Caco-2 (cell line): Measurements from ENCODE around the gene PTPN23. TPM values are rescaled to one million over a fixed set of nuclear protein-coding genes. Genes with fewer than 3 reads are reported as not detected.
A peak's percentile ranks its signal among the peaks of the same experiment; 100 is the strongest.

Source experiments
- BruUV-seq: library from RNA; stranded (reverse); fragments of 400-500 nt; replicated peaks from 2 replicates; lab custom pipeline; 2021; lab: Mats Ljungman, UMichigan
- CTCF ChIA-PET: fragments of 300-600 bp; sonication (Branson Sonifier 250); formaldehyde crosslinking; loops from one replicate; lab custom pipeline; 2022; ENCODE audit warnings: antibody characterized with exemption; lab: Charles Lee
- POLR2A ChIA-PET: fragments of 300-600 bp; sonication (Branson Sonifier 250); formaldehyde crosslinking; loops from one replicate; lab custom pipeline; 2022; ENCODE audit warnings: antibody characterized with exemption; lab: Charles Lee
- DNase-seq, 2 experiments: peaks; one replicate each; pipeline versions ENCODE4 v3.0.0 to v3.0.0-alpha.2; 2020 to 2022
- H3K27me3 ChIP-seq: replicated peaks from 2 replicates; pipeline ENCODE4 v1.6.0; 2011; ENCODE audit warnings: low read length; ENCODE audit not compliant: control insufficient read depth, insufficient read depth
- H3K36me3 ChIP-seq: 2 replicates; pipeline ENCODE4 v1.5.1; 2011; ENCODE audit warnings: low read length; ENCODE audit not compliant: control insufficient read depth, insufficient read depth
- H3K4me1 ChIP-seq: fragments of 250-450 bp; sonication (Bioruptor Pico); 2 replicates; pipeline ENCODE4 v1.5.1; 2020; ENCODE audit warnings: mild to moderate bottlenecking
- H3K4me3 ChIP-seq: 2 replicates; pipeline ENCODE4 v1.5.1; 2011; ENCODE audit warnings: low read depth, mild to moderate bottlenecking, control low read depth, low read length
- H3K9me3 ChIP-seq: fragments of 250-450 bp; sonication (Bioruptor Pico); 2 replicates; pipeline ENCODE4 v1.5.1; 2020; ENCODE audit warnings: mild to moderate bottlenecking, moderate library complexity
- H3K27ac Mint-ChIP-seq: one replicate; pipeline ENCODE4 v1.8.0; 2022; ENCODE audit warnings: mixed read lengths; ENCODE audit not compliant: unreplicated experiment
- H3K27me3 Mint-ChIP-seq: one replicate; pipeline ENCODE4 v1.8.0; 2022; ENCODE audit warnings: mixed read lengths; ENCODE audit not compliant: insufficient read depth, unreplicated experiment
- H3K36me3 Mint-ChIP-seq: one replicate; pipeline ENCODE4 v1.8.0; 2022; ENCODE audit warnings: mild to moderate bottlenecking, mixed read lengths; ENCODE audit not compliant: insufficient read depth, unreplicated experiment
- H3K4me1 Mint-ChIP-seq: one replicate; pipeline ENCODE4 v1.8.0; 2022; ENCODE audit warnings: low read depth, mixed read lengths; ENCODE audit not compliant: unreplicated experiment
- H3K4me3 Mint-ChIP-seq: one replicate; pipeline ENCODE4 v1.8.0; 2022; ENCODE audit warnings: mild to moderate bottlenecking, moderate library complexity, mixed read lengths; ENCODE audit not compliant: unreplicated experiment
- H3K9me3 Mint-ChIP-seq: one replicate; pipeline ENCODE4 v1.8.0; 2022; ENCODE audit warnings: mixed read lengths; ENCODE audit not compliant: unreplicated experiment
- intact Hi-C: fragments of 100-400 bp; cut with micrococcal nuclease; formaldehyde crosslinking; loops from one replicate; pipeline ENCODE4 v1.10.0; 2022; ENCODE audit not compliant: unreplicated experiment
- total RNA-seq: library from RNA; stranded (reverse); gene quantifications from 2 replicates; pipeline ENCODE4 v1.2.3, GENCODE V29; 2022
- TF ChIP-seq, protein P1 (sequence below), 2 experiments: fragments of 200-600 bp in 1 of 2; IDR thresholded peaks; 1 replicate in 1 of 2; 2 replicates in 1 of 2; pipeline versions ENCODE4 v1.5.1 to v1.8.0; 2011 to 2022; ENCODE audit warnings: antibody characterized with exemption in 1 of 2, control low read depth in 1 of 2, inconsistent platforms in 1 of 2, low read depth in 1 of 2, low read length in 1 of 2, mild to moderate bottlenecking in 1 of 2, moderate library complexity in 1 of 2; ENCODE audit not compliant: insufficient read depth in 1 of 2, severe bottlenecking in 1 of 2, unreplicated experiment in 1 of 2

Gene PTPN23
- total RNA-seq, 1 experiment from 2014 or later, result 49.6 TPM

DNA sequence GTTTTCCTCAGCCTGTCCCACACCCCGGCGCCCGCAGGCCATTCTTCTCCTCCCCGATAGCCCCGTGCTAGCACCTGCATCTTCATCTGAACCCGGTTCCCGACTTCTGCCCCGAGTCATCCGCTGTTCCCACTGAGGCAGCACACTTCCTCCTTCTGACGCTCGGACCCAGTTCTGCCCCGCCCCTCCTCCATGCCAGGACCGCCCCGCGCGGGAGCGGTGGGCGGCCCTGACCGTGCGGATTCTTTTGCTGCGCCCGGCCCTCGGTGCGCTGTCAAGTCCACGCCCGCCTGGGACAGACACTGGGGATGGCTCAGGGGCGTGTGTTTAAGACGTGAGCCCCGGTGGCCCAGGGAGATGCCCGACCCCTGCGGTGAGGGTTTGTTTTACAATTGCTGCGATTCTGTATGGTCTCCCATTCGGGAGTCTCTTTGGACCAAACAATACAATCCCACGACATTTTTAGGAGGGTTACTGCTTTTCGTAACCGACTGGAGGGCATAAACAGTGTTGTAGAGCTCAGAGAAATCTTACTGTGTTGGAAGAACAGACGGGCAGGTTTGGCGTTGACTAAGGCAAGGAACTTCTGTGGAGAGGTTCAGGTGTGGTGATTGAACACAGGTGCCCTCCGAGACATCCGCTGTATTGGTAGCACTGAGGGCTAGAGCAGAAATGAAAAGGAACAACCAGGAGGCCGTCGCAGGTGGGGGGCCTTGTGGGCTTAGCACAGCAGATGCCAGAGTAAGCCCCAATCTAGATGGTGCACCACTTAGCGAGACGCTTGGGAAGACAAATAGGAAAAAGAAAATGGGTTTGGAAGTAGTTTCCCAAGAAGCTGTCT lies 716 bp downstream of the PTPN23 start:
- TF ChIP-seq, protein P1, sequence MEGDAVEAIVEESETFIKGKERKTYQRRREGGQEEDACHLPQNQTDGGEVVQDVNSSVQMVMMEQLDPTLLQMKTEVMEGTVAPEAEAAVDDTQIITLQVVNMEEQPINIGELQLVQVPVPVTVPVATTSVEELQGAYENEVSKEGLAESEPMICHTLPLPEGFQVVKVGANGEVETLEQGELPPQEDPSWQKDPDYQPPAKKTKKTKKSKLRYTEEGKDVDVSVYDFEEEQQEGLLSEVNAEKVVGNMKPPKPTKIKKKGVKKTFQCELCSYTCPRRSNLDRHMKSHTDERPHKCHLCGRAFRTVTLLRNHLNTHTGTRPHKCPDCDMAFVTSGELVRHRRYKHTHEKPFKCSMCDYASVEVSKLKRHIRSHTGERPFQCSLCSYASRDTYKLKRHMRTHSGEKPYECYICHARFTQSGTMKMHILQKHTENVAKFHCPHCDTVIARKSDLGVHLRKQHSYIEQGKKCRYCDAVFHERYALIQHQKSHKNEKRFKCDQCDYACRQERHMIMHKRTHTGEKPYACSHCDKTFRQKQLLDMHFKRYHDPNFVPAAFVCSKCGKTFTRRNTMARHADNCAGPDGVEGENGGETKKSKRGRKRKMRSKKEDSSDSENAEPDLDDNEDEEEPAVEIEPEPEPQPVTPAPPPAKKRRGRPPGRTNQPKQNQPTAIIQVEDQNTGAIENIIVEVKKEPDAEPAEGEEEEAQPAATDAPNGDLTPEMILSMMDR (IDR thresholded peaks at IDR 0.05; ENCODE audit: insufficient read depth in 1 of 2, low read depth in 1 of 2, low read length in 1 of 2, severe bottlenecking in 1 of 2, unreplicated experiment in 1 of 2), result no peak
- DNase-seq, result peak; percentile 87 to 89
- Mint-ChIP-seq H3K4me1 (peaks cover 28% of the 10 kb centered on the region), H3K36me3 (peaks cover 49% of the 10 kb centered on the region), H3K27me3 (no peaks in the 10 kb centered on the region), H3K27ac (peak overlapping the region; percentile 97), H3K4me3 (peak overlapping the region; percentile 89), H3K9me3 (no peaks in the 10 kb centered on the region)
- peaks cover 33% of the 10 kb centered on the region for H3K4me1 ChIP-seq
- H3K36me3 ChIP-seq, result peaks cover 1% of the 10 kb centered on the region; the same call in 1 of the 2 replicates
- H3K27me3 ChIP-seq, result no peaks in the 10 kb centered on the region
- no peaks in the 10 kb centered on the region for H3K9me3 ChIP-seq
- ChIA-PET CTCF (interaction anchor here (0.9 to 1.3 kb wide), 4 partner anchors 13 to 131 kb away, joined by 3 to 5 read pairs (median 4); partner anchors contain the start of gene SCAP), POLR2A (interaction anchor here (1.0 to 1.5 kb wide), 4 partner anchors 13 to 99 kb away, joined by 3 to 15 read pairs (median 4); partner anchors contain the start of gene KLHL18)
- peak overlapping the region; percentile 76 for H3K4me3 ChIP-seq
- intact Hi-C loops, result loop anchor here (10.0 kb wide), 1 partner anchor 97 kb away; the partner anchor contains the start of genes KIF9 and KLHL18
- TSS peak; percentile 56 for BruUV-seq

DNA sequence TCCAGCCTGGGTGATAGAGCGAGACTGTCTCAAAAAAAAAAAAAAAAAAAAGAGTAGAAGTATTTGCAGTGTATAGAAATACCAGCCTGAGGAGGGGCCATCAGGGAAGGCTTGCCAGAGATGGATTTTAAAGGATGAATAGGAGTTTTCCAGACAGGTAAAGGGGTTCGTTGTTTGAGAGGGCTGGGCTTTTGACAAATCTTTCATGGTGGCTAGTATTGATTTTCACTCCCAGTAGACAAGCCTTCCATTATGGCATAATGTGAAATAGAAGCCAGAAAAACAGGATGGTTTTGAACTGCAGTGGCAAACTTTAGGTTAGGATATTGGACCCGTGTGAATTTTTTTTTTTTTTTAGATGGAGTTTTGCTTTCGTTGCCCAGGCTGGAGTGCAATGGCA lies 3.6 kb downstream of the PTPN23 start:
- H3K4me1 ChIP-seq, result peaks cover 32% of the 10 kb centered on the region
- H3K27me3 ChIP-seq, result no peaks in the 10 kb centered on the region
- H3K9me3 ChIP-seq, result no peaks in the 10 kb centered on the region
- peaks cover 56% of the 10 kb centered on the region for H3K36me3 Mint-ChIP-seq
- peaks cover 28% of the 10 kb centered on the region for H3K4me1 Mint-ChIP-seq
- no peak overlapping the region for H3K4me3 ChIP-seq
- intact Hi-C loops, result loop anchor here (10.0 kb wide), 1 partner anchor 100 kb away; the partner anchor contains the start of genes KIF9 and KLHL18
- POLR2A ChIA-PET, result no interaction called here
- DNase-seq, result no peak
- peaks cover 1% of the 10 kb centered on the region; the same call in 1 of the 2 replicates for H3K36me3 ChIP-seq
- H3K27me3 Mint-ChIP-seq, result no peaks in the 10 kb centered on the region
- CTCF ChIA-PET, result interaction anchor here (1.0 kb wide), 1 partner anchor 404 kb away, joined by 3 read pairs; no protein-coding TSS in a partner anchor
- H3K27ac Mint-ChIP-seq, result no peak overlapping the region
- TF ChIP-seq, protein P1 (IDR thresholded peaks at IDR 0.05; ENCODE audit: insufficient read depth in 1 of 2, low read depth in 1 of 2, low read length in 1 of 2, severe bottlenecking in 1 of 2, unreplicated experiment in 1 of 2), result no peak
- H3K4me3 Mint-ChIP-seq, result no peak overlapping the region
- H3K9me3 Mint-ChIP-seq, result no peaks in the 10 kb centered on the region
- BruUV-seq, result no TSS peak

DNA sequence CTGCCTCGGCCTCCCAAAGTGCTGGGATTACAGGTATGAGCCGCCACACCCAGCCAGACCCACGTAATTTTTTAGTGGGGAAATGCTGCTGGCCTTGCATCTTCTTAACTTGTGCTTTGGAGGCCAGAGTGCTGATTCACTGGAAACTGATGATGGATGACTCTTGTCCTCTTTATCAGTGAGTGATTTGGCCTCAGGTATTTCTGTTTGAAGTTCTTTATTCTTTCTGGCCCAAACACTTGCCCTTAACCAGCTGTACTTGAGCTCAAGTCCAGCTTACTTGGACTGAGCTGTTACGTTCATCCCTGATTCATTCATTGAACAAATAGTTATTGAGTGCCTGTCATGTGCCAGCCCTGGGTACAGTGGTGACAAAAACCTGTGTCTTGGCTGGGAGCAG lies 4.2 kb downstream of the PTPN23 start:
- CTCF ChIA-PET, result interaction anchor here (0.7 to 1.0 kb wide), 2 partner anchors 13 to 404 kb away, joined by 3 read pairs; no protein-coding TSS in a partner anchor
- Mint-ChIP-seq H3K36me3 (peaks cover 58% of the 10 kb centered on the region), H3K4me1 (peaks cover 22% of the 10 kb centered on the region), H3K27me3 (no peaks in the 10 kb centered on the region), H3K27ac (no peak overlapping the region), H3K4me3 (no peak overlapping the region), H3K9me3 (no peaks in the 10 kb centered on the region)
- Histone ChIP-seq H3K36me3 (peaks cover 1% of the 10 kb centered on the region; the same call in 1 of the 2 replicates), H3K4me1 (peaks cover 29% of the 10 kb centered on the region), H3K27me3 (no peaks in the 10 kb centered on the region), H3K9me3 (no peaks in the 10 kb centered on the region), H3K4me3 (no peak overlapping the region)
- intact Hi-C loops, result loop anchor here (1.0 to 10.0 kb wide), 2 partner anchors 9 to 100 kb away; partner anchors contain the start of genes KIF9 and KLHL18
- peak; percentile 54 to 68 for DNase-seq
- POLR2A ChIA-PET, result no interaction called here
- TF ChIP-seq, protein P1 (IDR thresholded peaks at IDR 0.05; ENCODE audit: insufficient read depth in 1 of 2, low read depth in 1 of 2, low read length in 1 of 2, severe bottlenecking in 1 of 2, unreplicated experiment in 1 of 2), result no peak
- BruUV-seq, result no TSS peak
